Ovary (tissue), 9 donors: ENCODE results near the gene ADAM29. TPM values are rescaled to one million over a fixed set of nuclear protein-coding genes. Genes with fewer than 3 reads are reported as not detected.
"Not testable (repeated sequence)": the region's sequence is repeated elsewhere in the genome, so short reads cannot be mapped to it uniquely, and the experiment has no call there.

Experiments
- DNase-seq, 5 donors: peaks; one replicate each; pipeline ENCODE4 v3.0.0-alpha.2; 2019 to 2020
- H3K27ac ChIP-seq, 2 donors: fragments of 200-600 bp; one replicate each; pipeline versions ENCODE4 v1.5.1 to v1.8.0; 2019 to 2022
- H3K27me3 ChIP-seq: fragments of 200-600 bp; one replicate; pipeline ENCODE4 v1.8.0; 2022
- H3K36me3 ChIP-seq: fragments of 200-600 bp; sonication (generic); one replicate; pipeline ENCODE4 v1.5.1; 2019
- H3K4me1 ChIP-seq: one replicate; pipeline ENCODE4 v1.8.1; 2013; ENCODE audit warnings: mild to moderate bottlenecking, moderate library complexity; ENCODE audit not compliant: insufficient read depth
- H3K4me3 ChIP-seq: fragments of 200-600 bp; sonication (generic); one replicate; pipeline ENCODE4 v1.5.1; 2017
- H3K9me3 ChIP-seq, 2 donors: fragments of 200-600 bp in 1 of 2; sonication (generic) in 1 of 2; one replicate each; pipeline versions ENCODE4 v1.5.1 to v1.8.1; 2013 to 2019; ENCODE audit warnings: mild to moderate bottlenecking in 1 of 2, moderate library complexity in 1 of 2
- EP300 ChIP-seq: sonication (generic); formaldehyde crosslinking; IDR thresholded peaks from one replicate; pipeline ENCODE4 v1.6.1; 2017; ENCODE audit warnings: antibody characterized with exemption
- POLR2A ChIP-seq: fragments of 450-650 bp; IDR thresholded peaks from one replicate; pipeline ENCODE4 v1.6.1; 2017; ENCODE audit warnings: antibody characterized with exemption, mild to moderate bottlenecking, moderate library complexity
- WGBS, 3 donors: extraction: QIAGEN DNeasy Blood & Tissue Kit in 1 of 3; methylation state at CpG; one replicate each; pipeline versions ENCODE4 v1.1.5 to v1.1.7; 2013 to 2017; 5-methylcytosine and 5-hydroxymethylcytosine counted together
- intact Hi-C, 4 donors: fragments of 100-400 bp; cut with DNase I; formaldehyde crosslinking; loops; one replicate each; pipeline versions ENCODE4 v1.11.0 to v1.15.1; 2022 to 2023
- polyA plus RNA-seq, 2 donors: library from polyadenylated mRNA; stranded (reverse); fragments of 200-250 nt in 1 of 2; fragments of 350-450 nt in 1 of 2; fragmentation: Illumina TruSeq in 1 of 2; extraction: RNeasy Lipid Tissue Mini Kit (QIAGEN cat#74804) in 1 of 2; gene quantifications; one replicate each; pipeline ENCODE4 v1.2.3, GENCODE V29; 2013 to 2014
- total RNA-seq, 7 donors: library from RNA; depleted of rRNA in 2 of 7; stranded (reverse); fragments of >200 nt in 2 of 7; fragmentation: NEBNext Ultra II Directional in 3 of 7; extraction: Animal tissue kit (Norgen Biotek cat#: 25700) in 3 of 7; gene quantifications; one replicate each; pipeline versions ENCODE4 v1.1.0 to v1.2.4, GENCODE V29; 2016 to 2023
- TF ChIP-seq, protein P1 (sequence below), 3 donors: fragments of 450-650 bp in 2 of 3; fragments of 200-600 bp in 1 of 3; IDR thresholded peaks; one replicate each; pipeline versions ENCODE4 v1.5.1 to v1.8.0; 2016 to 2022; ENCODE audit warnings: antibody characterized with exemption in 3 of 3, mild to moderate bottlenecking in 1 of 3
- donor health status: DM: no; HTN: no; CAD: no; lungs with moderate emphysema.
- donor health status: DM: no; HTN: no; CAD: no.
- donor health status: Bipolar disorder and iron deficiency.
- donor health status: DM: yes; HTN: yes; CAD: no.
- donor health status: DM: no; HTN: no; CAD: no.
- donor health status: DM: yes; HTN: yes; CAD: no.

Gene ADAM29
- total and polyA plus RNA-seq, 9 donors, result not detected

- Histone ChIP-seq H3K36me3 (no peaks in the 10 kb centered on the region), H3K27me3 (no peaks in the 10 kb centered on the region), H3K4me1 (no peaks in the 10 kb centered on the region), H3K9me3 (no peaks in the 10 kb centered on the region), H3K4me3 (no peak overlapping the region), H3K27ac (no peak overlapping the region)
- TF ChIP-seq EP300 (no peak), POLR2A (no peak)
- TF ChIP-seq, protein P1, sequence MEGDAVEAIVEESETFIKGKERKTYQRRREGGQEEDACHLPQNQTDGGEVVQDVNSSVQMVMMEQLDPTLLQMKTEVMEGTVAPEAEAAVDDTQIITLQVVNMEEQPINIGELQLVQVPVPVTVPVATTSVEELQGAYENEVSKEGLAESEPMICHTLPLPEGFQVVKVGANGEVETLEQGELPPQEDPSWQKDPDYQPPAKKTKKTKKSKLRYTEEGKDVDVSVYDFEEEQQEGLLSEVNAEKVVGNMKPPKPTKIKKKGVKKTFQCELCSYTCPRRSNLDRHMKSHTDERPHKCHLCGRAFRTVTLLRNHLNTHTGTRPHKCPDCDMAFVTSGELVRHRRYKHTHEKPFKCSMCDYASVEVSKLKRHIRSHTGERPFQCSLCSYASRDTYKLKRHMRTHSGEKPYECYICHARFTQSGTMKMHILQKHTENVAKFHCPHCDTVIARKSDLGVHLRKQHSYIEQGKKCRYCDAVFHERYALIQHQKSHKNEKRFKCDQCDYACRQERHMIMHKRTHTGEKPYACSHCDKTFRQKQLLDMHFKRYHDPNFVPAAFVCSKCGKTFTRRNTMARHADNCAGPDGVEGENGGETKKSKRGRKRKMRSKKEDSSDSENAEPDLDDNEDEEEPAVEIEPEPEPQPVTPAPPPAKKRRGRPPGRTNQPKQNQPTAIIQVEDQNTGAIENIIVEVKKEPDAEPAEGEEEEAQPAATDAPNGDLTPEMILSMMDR (IDR thresholded peaks at IDR 0.05), result no peak
- intact Hi-C loops, result no loop called here
- DNase-seq, result no peak
- WGBS, 3 donors, result 83 to 90% (median 89%) methylated on average over 8 of the region's 8 CpGs
These were observed 71.6 kb downstream of the ADAM29 start for GRCh38 chr4:174989791-174990190.

DNA sequence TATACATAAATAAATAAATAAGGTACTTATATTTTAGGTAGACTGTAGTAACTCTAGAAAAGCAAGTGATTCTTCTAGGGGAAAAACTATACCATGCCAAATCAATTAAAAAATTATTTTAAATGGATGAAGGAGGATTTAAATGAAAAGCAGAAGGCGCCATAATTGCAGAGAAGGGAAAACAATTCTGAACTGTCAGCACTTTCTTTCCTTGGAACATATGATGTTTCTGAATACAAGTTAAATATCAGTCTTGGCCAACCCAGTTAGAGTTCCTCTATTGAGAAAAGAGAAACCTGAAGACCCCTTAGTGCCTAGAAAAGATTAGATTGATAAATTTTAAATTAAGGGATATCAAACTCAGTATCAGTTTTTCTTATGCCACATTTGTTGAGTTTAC lies 75.8 kb downstream of the ADAM29 start:
- no peak for DNase-seq
- intact Hi-C loops, result no loop called here
- Histone ChIP-seq H3K36me3 (no peaks in the 10 kb centered on the region), H3K4me1 (no peaks in the 10 kb centered on the region), H3K27me3 (no peaks in the 10 kb centered on the region), H3K27ac (no peak overlapping the region), H3K4me3 (no peak overlapping the region), H3K9me3 (no peaks in the 10 kb centered on the region)
- WGBS, 3 donors, result 86 to 97% (median 88%) methylated on average over 1 of the region's 1 CpG
- TF ChIP-seq EP300 (no peak), POLR2A (no peak)
- TF ChIP-seq, protein P1 (IDR thresholded peaks at IDR 0.05), result no peak

DNA sequence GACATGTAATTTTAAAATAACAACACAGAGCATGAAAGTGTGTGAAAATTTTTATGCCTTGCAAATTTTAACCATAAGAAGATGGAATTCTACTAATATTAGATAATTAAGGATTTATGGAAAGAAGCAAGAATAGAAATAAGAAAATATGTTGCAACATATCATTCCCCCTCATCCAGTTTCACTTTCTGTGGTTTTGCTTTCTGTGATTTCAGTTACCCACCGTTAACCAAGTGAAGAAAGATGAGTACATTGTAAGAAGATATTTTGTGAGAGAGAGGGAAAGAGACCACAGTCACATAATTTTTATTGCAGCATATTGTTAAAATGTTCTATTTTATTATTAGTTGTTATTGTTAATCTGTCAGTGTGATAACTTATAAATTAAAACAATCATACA lies 77.9 kb downstream of the ADAM29 start:
- no peaks in the 10 kb centered on the region for H3K27me3 ChIP-seq
- WGBS, 3 donors, result 45 to 60% (median 47%) methylated on average over 1 of the region's 1 CpG
- no peaks in the 10 kb centered on the region for H3K36me3 ChIP-seq
- H3K4me3 ChIP-seq, result no peak overlapping the region
- intact Hi-C loops, result no loop called here
- no peaks in the 10 kb centered on the region for H3K9me3 ChIP-seq
- no peak overlapping the region for H3K27ac ChIP-seq
- no peaks in the 10 kb centered on the region for H3K4me1 ChIP-seq
- TF ChIP-seq EP300 (no peak), POLR2A (no peak)
- TF ChIP-seq, protein P1 (IDR thresholded peaks at IDR 0.05), result no peak
- DNase-seq, result no peak

DNA sequence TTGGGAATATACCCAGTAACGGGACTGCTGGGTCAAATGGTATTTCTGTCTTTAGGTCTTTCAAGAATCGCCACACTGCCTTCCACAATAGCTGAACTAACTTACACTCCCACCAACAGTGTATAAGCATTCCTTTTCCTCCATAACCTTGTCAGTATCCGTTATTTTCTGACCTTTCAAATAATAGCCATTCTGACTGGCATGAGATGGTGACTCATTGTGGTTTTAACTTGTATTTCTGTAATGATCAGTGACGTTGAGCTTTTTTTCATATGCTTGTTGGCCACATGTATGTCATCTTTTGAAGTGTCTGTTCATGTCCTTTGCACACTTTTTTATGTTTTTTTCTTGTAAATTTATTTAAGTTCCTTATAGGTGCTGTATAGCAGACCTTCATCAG lies 81.2 kb downstream of the ADAM29 start:
- WGBS, 3 donors, result 54 to 81% (median 75%) methylated on average over 4 of the region's 4 CpGs
- H3K4me1 ChIP-seq, result no peaks in the 10 kb centered on the region
- H3K4me3 ChIP-seq, result no peak overlapping the region
- H3K27me3 ChIP-seq, result no peaks in the 10 kb centered on the region
- H3K9me3 ChIP-seq, result no peaks in the 10 kb centered on the region
- no peak for DNase-seq
- H3K36me3 ChIP-seq, result no peaks in the 10 kb centered on the region
- H3K27ac ChIP-seq, result no peak overlapping the region
- TF ChIP-seq POLR2A (no peak), EP300 (no peak)
- TF ChIP-seq, protein P1 (IDR thresholded peaks at IDR 0.05), result no peak
- intact Hi-C loops, result no loop called here

DNA sequence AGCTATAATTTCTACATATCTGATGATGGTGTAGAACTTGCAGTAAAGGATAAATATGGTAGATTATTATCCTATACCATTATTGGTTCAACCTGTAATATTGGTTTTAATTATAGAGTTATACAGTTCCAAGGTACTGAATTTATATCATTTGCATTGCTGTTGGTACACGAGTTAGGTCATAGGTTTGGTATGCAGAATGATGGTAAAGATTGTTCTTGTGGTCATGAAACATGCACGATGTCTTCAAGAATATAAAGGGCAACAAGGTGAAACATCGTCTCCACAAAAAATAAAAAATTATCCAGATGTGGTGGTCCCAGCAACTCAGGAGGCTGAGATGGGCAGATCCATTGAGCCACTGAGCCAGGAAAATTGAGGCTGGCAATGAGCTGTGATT lies 99.6 kb downstream of the ADAM29 start:
- Histone ChIP-seq H3K36me3 (no peaks in the 10 kb centered on the region), H3K27me3 (no peaks in the 10 kb centered on the region), H3K4me3 (no peak overlapping the region), H3K4me1 (no peaks in the 10 kb centered on the region), H3K27ac (no peak overlapping the region), H3K9me3 (no peaks in the 10 kb centered on the region)
- WGBS, 3 donors, result 81 to 90% (median 82%) methylated on average over 3 of the region's 3 CpGs
- intact Hi-C loops, result no loop called here
- no peak for TF ChIP-seq EP300
- no peak for TF ChIP-seq POLR2A
- TF ChIP-seq, protein P1 (IDR thresholded peaks at IDR 0.05), result no peak
- no peak for DNase-seq

GRCh38 chr4:175019447-175019846 lies 101.3 kb downstream of the ADAM29 start:
- intact Hi-C loops, H3K36me3 ChIP-seq, H3K4me3 ChIP-seq, H3K27me3 ChIP-seq, H3K4me1 ChIP-seq, H3K27ac ChIP-seq, H3K9me3 ChIP-seq: not testable (repeated sequence)
- peak in 1 of 5 donors; percentile 5 for DNase-seq
- WGBS, 3 donors, result 87 to 92% (median 91%) methylated on average over 19 to 20 of the region's 20 CpGs
